ENCODE measurements around the gene CAMTA1. TPM values are rescaled to one million over a fixed set of nuclear protein-coding genes. Genes with fewer than 3 reads are reported as not detected.
A peak's percentile ranks its signal among the peaks of the same experiment; 100 is the strongest.

CAMTA1 gene
- total RNA-seq, 1 donor from 2014 or later = 99.0 TPM

- H3K27ac Mint-ChIP-seq = peak overlapping the region; percentile 57
- no peaks in the 10 kb centered on the region for H3K36me3 Mint-ChIP-seq (ENCODE audit: insufficient read depth)
These were observed 602.0 kb downstream of the CAMTA1 start for GRCh38 chr1:7387053-7387927.

DNA sequence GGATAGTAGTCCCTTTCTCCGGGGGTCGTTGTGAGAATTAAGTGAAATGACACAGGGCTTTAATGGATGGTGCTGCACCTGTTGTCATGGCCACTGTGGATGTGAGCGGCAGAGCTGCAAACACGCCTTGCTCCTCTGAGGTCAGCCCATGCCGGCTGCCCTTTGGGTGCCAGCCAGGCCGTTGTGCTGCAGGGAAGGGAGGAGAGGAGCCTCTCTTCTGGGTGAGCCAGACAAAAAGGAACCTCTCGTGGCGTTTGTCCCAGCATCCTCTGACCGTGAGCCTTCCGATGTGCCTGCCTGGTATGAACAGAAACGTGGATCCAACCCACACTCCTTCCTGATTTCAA, 602.9 kb downstream of the CAMTA1 start:
- Mint-ChIP-seq H3K9me3 (ENCODE audit: low read depth) (no peaks in the 10 kb centered on the region), H3K4me1 (ENCODE audit: low read depth) (peaks cover 20% of the 10 kb centered on the region), H3K27ac (peak overlapping the region; percentile 62), H3K36me3 (ENCODE audit: insufficient read depth) (no peaks in the 10 kb centered on the region), H3K4me3 (ENCODE audit: low read depth) (no peak overlapping the region), H3K27me3 (peaks cover 4% of the 10 kb centered on the region)
- no peak for TF ChIP-seq CTCF (IDR thresholded peaks at IDR 0.05; ENCODE audit: unreplicated experiment)
- DNase-seq (ENCODE audit: low spot score, unreplicated experiment) = peak; percentile 4

More at GRCh38 chr1:7387053-7387927, 602.0 kb downstream of the CAMTA1 start:
- Mint-ChIP-seq H3K9me3 (ENCODE audit: low read depth) (no peaks in the 10 kb centered on the region), H3K27me3 (peaks cover 4% of the 10 kb centered on the region), H3K4me1 (ENCODE audit: low read depth) (peaks cover 20% of the 10 kb centered on the region), H3K4me3 (ENCODE audit: low read depth) (no peak overlapping the region)
- peak; percentile 6 for DNase-seq (ENCODE audit: low spot score, unreplicated experiment)
- TF ChIP-seq CTCF (IDR thresholded peaks at IDR 0.05; ENCODE audit: unreplicated experiment) = no peak

DNA sequence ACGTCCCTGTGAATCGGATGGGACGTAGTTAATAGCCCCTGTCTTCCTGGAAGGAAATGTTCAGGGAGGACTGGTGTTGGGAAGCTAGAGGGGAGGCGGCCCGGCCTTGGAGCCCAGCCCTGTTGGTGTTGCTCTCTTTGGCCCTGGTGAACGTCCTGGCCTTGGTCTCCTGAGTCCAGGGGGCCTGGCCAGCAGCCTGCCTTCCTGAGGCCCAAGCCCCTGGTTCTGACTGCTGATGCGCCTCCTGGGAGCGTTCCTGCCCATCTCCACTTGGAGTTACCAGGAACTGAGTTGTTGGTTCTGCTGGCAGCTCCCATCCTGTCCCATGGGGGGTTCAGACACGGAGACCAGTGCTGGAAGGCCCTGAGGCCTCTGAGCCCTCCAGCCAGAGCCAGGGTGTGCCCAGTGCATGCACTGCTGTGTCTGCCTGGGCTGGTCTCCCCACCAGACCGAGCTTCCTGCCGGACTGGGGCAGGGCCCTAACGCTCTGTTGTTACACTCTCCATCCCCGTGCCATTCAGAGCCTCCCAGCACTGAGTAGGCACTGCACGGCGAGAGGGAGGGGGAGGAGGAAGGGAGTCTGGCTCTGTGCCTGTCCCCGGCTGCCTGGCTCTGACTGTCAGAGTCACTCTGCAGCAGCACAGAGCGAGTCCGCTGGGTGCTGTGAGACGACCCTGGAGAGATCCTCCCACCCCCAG, 603.4 kb downstream of the CAMTA1 start:
- H3K36me3 Mint-ChIP-seq (ENCODE audit: insufficient read depth) = no peaks in the 10 kb centered on the region

GRCh38 chr1:7389201-7389905, 604.1 kb downstream of the CAMTA1 start:
- no peaks in the 10 kb centered on the region for H3K36me3 Mint-ChIP-seq (ENCODE audit: insufficient read depth)
- H3K4me1 Mint-ChIP-seq (ENCODE audit: low read depth) = peaks cover 20% of the 10 kb centered on the region
- no peak overlapping the region for H3K27ac Mint-ChIP-seq
- no peak for TF ChIP-seq CTCF (IDR thresholded peaks at IDR 0.05; ENCODE audit: unreplicated experiment)
- H3K4me3 Mint-ChIP-seq (ENCODE audit: low read depth) = no peak overlapping the region
- H3K27me3 Mint-ChIP-seq = peaks cover 4% of the 10 kb centered on the region
- DNase-seq (ENCODE audit: low spot score, unreplicated experiment) = peak; percentile 6
- no peaks in the 10 kb centered on the region for H3K9me3 Mint-ChIP-seq (ENCODE audit: low read depth)

More for the DNA sequence above, 603.4 kb downstream of the CAMTA1 start:
- Mint-ChIP-seq H3K4me3 (ENCODE audit: low read depth) (no peak overlapping the region), H3K4me1 (ENCODE audit: low read depth) (peaks cover 20% of the 10 kb centered on the region), H3K27me3 (peaks cover 4% of the 10 kb centered on the region), H3K27ac (no peak overlapping the region), H3K9me3 (ENCODE audit: low read depth) (no peaks in the 10 kb centered on the region)
- DNase-seq (ENCODE audit: low spot score, unreplicated experiment) = peak; percentile 7
- TF ChIP-seq CTCF (IDR thresholded peaks at IDR 0.05; ENCODE audit: unreplicated experiment) = no peak

Data from progenitor cell of endocrine pancreas (in vitro differentiated cells).